HG03432 (cell line): Measurements from ENCODE around the gene RABEP2.

ENCODE experiments used
- ATAC-seq: cut with Tn5 transposase; IDR thresholded peaks from one replicate; pipeline ENCODE4 v1.9.1; 2021; ENCODE audit warnings: mild to moderate bottlenecking, moderate library complexity; ENCODE audit not compliant: unreplicated experiment

RABEP2 gene

GRCh38 chr16:28859326-28859725 is 65.7 kb downstream of the RABEP2 start:
- no peak for ATAC-seq

DNA sequence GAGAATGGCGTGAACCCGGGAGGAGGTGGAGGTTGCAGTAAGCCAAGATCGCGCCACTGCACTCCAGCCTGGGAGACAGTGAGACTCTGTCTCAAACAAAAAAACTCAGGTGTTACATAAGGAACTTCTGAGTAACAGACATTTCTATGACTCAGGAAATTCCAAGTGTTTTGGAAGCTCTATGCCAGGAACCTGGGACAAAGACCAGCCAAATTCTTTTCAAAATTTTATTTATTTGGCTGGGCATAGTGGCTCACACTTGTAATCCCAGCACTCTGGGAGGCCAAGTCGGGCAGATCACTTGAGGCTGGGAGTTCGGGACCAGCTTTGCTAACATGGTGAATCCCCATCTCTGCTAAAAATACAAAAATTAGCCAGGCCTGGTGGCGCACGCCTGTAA is 66.6 kb downstream of the RABEP2 start:
- no peak for ATAC-seq
